HG02798 (cell line): Measurements from ENCODE around the gene DECR2.
A peak's percentile ranks its signal among the peaks of the same experiment; 100 is the strongest.
"Not testable (repeated sequence)": the region's sequence is repeated elsewhere in the genome, so short reads cannot be mapped to it uniquely, and the experiment has no call there.

ENCODE experiments used
- ATAC-seq: cut with Tn5 transposase; IDR thresholded peaks from one replicate; pipeline ENCODE4 v1.9.1; 2021; ENCODE audit warnings: mild to moderate bottlenecking; ENCODE audit not compliant: unreplicated experiment, poor library complexity

The DECR2 gene, protein sequence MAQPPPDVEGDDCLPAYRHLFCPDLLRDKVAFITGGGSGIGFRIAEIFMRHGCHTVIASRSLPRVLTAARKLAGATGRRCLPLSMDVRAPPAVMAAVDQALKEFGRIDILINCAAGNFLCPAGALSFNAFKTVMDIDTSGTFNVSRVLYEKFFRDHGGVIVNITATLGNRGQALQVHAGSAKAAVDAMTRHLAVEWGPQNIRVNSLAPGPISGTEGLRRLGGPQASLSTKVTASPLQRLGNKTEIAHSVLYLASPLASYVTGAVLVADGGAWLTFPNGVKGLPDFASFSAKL

GRCh38 chr16:401468-402348, at the start of gene DECR2:
TSS of gene DECR2 (plus strand) at chr16:401885. CDS start at chr16:401964, 79 bp downstream.
- ATAC-seq = peak; percentile 70

- peak; percentile 74 for ATAC-seq
Observed at GRCh38 chr16:352547-353403, 48.9 kb upstream of the DECR2 start, which contains the start of gene AXIN1. TSS of gene AXIN1 (minus strand) at chr16:352723. CDS start at chr16:347025, 5,698 bp downstream.

DNA sequence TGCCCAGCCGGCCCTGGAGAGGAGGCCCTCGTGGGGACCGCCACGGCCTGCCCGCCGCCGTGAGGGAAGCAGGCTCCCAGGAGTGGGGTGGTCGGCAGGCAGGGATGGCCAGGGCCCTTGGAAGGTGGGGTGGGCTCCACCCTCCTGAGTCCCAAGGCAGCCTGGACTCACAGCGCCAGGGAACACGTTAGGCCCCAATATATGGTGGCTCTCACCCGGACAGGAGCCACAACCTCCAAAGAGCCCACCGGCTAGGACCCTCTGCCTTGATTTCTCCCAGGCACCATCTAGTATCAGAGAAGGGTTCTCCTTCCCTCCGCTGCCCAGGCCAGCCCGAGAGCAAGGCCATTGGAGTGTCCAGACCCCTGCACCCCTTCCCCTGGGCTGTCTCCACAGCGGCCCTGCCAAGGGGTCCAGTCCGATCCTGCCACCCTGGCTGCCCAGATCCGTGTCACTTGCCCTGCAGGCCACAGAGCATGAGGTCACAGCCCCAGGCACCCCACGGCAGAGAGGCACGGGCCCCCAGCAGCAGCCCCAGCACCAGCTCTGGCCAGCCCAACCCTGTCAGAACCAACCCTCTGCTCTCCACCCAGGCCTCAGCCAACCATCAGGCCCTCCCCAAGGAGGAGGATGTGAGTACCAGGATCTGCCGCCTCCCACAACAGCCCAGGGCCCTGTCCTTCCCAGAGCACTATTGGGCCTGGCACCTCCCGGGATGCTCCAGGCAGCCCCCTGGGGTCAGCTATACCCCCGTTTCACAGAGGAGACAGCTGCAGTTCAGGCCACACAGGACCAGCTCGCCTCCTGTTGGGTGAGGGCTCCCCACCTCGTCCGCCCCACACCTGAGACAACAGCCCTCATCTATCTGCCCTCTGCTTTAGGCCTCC, 48.0 kb upstream of the DECR2 start:
- ATAC-seq = no peak

GRCh38 chr16:354291-354881, 47.3 kb upstream of the DECR2 start:
- no peak for ATAC-seq

DNA sequence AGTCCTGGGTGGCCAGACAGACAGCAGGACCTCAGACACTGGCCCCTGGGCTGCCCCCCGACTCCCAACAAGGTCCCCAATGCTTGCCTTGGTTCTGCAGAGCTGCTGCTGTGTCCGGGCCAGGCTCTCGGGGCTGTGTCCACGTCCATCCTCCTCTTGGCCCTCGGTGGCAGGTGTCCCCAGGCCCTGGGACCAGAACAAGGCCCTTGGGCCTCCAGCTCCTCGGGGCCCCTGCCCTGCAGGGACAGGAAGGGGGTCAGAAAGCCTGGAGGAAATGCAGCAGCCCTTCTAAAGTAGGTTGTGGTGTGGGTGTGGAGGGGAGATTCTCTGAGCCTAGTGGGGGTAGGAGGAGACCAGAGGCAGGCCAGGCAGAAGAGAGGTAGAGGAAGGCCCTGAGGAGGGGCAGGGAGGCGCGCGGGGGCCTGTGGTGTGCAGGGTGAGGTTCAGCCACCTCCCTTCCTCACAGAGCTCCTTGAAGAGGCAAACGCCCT, 46.7 kb upstream of the DECR2 start:
- ATAC-seq = no peak

GRCh38 chr16:356741-357140, 44.9 kb upstream of the DECR2 start:
- ATAC-seq = no peak

GRCh38 chr16:359067-359763, 42.5 kb upstream of the DECR2 start:
- ATAC-seq = no peak

DNA sequence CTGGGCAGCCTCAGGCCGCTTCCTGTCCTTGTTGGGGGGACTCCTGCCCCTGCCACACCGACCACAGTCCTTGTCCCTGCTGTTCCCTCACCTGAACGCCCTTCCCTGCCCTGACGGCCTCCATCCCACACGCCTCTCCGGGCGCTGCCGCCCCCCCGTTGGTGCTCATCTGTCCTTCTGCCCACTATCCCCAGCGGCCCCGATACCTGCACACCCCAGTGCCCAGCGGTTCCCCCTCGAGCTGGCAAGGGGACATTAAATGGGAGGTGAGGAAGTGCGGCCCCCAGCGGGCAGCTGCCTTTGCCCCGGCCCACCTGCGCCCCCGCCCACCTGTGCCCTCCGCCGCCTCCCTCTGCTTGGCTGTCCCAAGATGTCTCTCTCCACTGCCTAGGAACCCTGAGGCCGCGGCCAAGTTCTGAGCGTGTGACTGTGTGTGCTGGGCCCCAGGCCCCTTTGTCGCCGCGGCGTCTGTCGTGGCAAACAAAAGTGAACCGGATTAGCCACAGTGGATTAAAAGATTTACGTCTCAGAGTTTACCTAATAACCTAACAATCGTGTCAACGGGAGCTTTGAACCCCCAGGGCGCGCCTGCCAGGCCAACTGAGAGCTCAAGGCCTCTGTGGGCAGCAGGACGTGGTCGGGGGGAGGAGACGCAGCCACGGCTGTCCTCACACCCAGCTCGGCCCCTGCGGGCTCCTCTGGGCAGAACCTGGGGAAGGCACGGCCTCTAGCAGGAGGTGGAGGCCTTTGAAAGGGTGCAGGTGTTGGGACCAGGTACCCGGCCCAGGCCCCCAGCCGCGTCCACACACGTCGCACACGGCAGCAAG, 41.6 kb upstream of the DECR2 start:
- ATAC-seq = no peak

DNA sequence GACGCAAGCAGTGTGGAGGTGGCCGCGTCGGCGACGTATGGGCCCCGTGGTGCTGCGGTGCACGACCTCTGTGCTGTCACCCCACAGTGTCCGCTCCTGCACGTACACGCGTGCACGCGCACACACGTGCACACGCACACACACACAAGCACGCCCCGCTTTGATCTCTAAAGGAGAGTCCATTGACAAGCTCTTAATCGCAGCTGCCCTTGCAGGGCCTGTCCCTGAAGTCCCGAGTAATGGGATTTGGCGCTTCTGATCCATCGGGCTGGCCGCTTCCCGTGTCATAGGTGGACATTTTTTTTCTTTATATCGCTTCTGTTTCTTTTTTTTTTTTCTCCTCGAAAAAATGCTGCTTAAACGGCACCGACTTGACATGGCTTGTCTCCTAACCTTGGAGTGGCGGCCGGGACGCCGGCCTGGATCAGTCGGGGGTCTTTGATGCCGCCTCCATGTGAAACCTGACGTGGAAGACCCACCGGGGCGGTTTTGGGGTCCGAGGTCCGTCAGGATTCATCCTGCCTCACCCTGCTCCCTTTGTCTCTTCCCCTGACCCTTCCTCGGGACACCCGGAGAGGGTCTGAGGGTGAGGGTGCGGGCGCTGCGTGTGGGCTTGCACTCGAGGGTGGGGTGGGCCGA, 40.9 kb upstream of the DECR2 start:
- ATAC-seq = no peak

GRCh38 chr16:361341-361871, 40.3 kb upstream of the DECR2 start:
- ATAC-seq = no peak

DNA sequence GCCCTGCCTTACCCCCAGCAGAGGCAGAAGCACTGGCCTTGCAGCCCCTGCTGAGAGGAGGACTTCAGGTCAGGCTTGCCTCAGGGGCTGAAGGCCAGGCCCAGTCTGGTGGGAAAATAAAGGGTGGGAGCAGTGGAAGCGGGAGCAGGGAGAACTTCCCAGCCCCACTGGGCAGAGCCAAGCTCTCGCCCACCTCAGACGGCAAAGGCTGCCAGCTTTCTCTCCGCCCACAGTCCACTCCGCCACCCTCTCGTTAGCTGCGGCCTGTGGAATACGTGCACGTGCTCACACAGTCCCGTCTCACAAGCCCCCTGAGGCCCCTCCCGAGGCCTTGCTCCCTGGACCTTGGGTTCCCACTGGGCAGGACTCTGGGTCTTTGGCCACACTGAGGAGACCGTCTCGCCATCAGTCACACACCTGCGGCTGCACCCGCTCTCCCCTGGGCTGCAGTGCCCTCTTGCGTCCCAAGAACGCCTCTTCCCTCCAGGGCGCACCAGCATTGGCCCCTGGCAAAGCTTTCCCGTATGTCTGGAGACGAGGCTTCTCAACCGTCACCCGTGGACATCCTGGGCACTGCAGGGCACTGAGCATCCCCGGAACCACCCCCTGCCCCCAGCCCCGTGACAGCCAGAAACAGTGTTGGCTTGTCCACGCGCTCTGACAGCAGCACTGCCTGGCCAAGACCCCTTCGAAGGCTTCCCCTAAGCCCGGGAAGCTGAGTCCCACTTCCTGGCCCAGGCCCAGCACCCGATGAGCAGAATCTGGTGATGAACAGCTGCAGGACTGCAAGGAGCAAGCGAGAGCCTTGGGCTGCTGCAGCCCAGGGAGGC, 39.6 kb upstream of the DECR2 start:
- peak; percentile 63 for ATAC-seq

DNA sequence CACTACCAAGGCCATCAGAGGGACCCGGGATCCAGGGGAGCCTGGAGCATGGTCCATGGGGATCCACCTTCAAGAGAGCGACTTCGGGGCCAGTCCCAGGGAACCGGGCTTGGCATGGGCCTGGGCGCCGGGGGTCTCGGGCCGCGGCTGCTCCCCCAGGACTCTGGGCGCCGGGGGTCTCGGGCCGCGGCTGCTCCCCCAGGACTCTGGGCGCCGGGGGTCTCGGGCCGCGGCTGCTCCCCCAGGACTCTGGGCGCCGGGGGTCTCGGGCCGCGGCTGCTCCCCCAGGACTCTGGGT, 39.0 kb upstream of the DECR2 start:
- ATAC-seq = not testable (repeated sequence)

DNA sequence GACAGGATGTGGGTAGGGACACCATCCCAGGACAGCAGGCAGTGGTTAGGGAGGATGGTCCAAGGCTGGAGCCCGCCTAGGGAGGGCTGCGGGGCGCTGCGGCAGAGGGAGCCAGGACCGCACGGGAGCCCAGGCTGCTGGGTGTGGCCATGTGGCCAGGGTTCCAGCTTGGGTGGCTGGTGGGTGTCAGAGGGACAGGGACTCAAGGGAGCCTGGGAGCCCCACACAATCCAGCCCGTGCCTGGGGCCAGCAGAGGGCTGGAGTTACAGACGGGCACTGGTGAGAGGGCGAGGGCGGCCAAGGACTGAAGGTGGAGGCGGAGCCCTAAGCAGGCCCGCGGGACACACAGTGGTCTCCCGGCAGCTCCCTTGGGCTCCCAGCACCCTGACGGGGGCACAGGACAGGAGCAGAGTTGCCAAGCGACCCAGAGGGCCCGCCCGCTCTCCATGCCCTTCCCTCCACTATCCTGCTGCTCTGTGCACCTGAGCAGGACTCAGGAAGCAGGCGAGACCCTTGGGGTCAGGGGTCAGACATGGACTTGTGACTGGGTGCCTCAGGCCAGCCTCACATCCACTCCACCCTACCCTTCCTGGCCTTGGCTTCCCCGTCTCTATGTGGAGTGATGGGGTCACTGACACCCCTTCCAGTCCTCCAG, 38.4 kb upstream of the DECR2 start:
- ATAC-seq = no peak

- ATAC-seq = no peak
Observed at GRCh38 chr16:363766-364490, 37.8 kb upstream of the DECR2 start.
